ENCODE results near the gene MPC1L.

- no peak for TF ChIP-seq YY1 (IDR thresholded peaks at IDR 0.05; ENCODE audit: insufficient read depth, insufficient read length)
- no peak for TF ChIP-seq SUZ12 (IDR thresholded peaks at IDR 0.05; ENCODE audit: extremely low read depth, insufficient read depth, insufficient read length)
Measured at GRCh38 chrX:40622479-40623138, 619 bp upstream of the MPC1L start.
